GM21737 (cell line): Measurements from ENCODE around the gene WDR86.

Experiments
- ATAC-seq: cut with Tn5 transposase; IDR thresholded peaks from one replicate; pipeline ENCODE4 v1.9.1; 2021; ENCODE audit warnings: mild to moderate bottlenecking, moderate library complexity; ENCODE audit not compliant: unreplicated experiment

WDR86 gene

DNA sequence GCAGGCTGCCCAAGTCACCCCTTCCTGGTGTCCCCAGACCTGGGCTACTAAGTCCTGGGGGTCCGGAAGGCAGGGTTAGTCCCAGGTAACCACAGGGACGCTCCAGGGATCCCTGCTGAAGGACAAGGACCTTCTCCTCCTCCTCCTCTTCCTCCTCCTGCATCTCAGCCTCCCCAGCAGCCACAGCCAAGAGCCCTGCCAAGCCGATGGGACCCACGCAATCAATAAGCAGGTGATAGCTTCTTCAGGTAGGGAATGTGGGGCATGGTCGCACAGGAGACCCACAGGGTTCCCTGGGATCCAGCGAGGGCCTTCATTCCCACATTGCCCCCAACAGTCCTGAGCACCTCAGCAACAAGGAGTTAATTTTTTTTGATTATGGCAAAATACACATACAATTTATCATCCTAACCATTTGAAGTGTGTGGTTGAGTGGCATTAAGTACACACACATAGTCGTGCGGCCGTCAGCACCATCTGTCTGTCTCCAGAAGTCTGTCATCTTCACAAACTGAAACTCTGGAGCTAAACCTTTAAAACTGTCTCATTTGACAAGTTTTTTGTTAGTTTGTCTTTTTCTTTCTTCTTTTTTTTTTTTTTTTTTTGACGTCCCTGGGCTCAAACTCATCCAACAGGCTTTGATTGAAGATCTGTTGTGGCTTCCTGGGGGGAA lies 18.0 kb upstream of the WDR86 start:
- no peak for ATAC-seq

DNA sequence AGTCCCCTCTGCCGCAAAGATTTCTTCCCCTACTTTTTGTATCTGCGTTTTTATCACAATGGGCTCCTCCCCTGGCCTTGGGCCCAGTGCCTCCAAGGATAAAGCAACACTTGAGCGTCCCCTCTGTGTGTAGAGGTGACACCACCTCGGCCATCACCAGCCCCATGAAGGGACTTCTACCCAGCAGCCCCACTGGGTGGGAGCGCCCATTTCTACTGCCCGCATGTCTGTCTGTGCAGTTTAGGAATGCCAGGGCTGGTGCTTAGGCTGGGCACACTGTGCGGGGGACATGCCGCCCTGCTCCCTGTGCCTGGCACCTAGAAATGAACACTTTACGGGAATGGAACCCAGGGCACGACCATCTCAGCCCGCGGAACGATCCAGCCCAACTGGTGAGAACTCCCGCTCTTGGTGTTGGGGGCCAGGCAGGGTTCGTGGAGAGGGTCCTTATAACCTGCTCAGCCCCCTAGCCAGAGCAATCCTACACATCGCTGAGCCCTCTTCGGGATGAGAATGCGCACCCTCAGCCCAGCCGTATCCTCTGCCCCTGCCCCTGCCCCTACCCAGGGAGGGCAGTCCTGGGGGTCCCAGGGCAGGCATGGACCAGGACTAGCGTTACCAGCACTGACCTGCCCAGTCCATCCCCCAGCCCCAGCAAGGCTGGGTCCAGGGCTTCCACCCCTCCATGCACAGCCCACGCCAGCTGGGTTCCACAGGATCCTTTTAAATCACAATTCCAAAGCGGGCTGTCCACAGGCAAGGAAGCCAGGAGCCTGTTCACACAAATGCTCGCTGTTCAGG lies 17.3 kb upstream of the WDR86 start:
- no peak for ATAC-seq

DNA sequence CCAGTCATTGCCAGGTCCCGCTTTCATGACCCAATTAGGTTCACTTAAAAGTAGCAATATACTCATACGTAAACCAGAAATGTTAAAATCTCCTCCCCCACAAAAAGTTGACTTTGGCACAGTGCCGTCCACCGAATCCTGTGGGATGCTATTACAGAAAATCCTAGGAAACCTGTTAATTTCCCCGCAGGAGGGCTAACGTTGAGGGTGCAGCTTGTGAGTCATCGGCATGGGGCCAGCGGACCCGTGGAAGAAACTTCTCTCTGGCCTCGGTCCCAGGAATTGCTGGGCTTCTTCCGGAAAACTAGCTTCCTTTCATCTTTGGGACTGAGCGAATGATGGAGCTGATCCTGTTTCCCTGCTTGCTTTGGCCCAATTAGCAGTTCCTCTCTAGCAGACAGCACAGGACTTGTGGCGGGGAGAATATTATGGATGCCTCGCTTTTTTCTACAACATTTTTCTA lies 16.6 kb upstream of the WDR86 start:
- no peak for ATAC-seq

- ATAC-seq = no peak
These were observed 16.0 kb upstream of the WDR86 start for GRCh38 chr7:151425670-151426440.

- ATAC-seq = no peak
These were observed 15.0 kb upstream of the WDR86 start for GRCh38 chr7:151424799-151425198.

- ATAC-seq = no peak
These were observed 14.1 kb upstream of the WDR86 start for GRCh38 chr7:151423936-151424335.

- no peak for ATAC-seq
These were observed 13.4 kb upstream of the WDR86 start for GRCh38 chr7:151423226-151423625.

- ATAC-seq = no peak
These were observed 12.4 kb upstream of the WDR86 start for GRCh38 chr7:151422212-151422611.

GRCh38 chr7:151420144-151420543 lies 10.3 kb upstream of the WDR86 start:
- ATAC-seq = no peak

- ATAC-seq = no peak
These were observed 7.1 kb upstream of the WDR86 start for GRCh38 chr7:151416941-151417315.

GRCh38 chr7:151416112-151416940 lies 6.5 kb upstream of the WDR86 start:
- ATAC-seq = no peak

- no peak for ATAC-seq
These were observed 5.7 kb upstream of the WDR86 start for GRCh38 chr7:151415375-151416105.

GRCh38 chr7:151413241-151413640 lies 3.4 kb upstream of the WDR86 start:
- no peak for ATAC-seq

- ATAC-seq = no peak
These were observed 2.5 kb upstream of the WDR86 start for GRCh38 chr7:151412318-151412717.

- ATAC-seq = no peak
These were observed 1.7 kb upstream of the WDR86 start for GRCh38 chr7:151411551-151411950.

GRCh38 chr7:151410405-151411390 lies 860 bp upstream of the WDR86 start:
- no peak for ATAC-seq

DNA sequence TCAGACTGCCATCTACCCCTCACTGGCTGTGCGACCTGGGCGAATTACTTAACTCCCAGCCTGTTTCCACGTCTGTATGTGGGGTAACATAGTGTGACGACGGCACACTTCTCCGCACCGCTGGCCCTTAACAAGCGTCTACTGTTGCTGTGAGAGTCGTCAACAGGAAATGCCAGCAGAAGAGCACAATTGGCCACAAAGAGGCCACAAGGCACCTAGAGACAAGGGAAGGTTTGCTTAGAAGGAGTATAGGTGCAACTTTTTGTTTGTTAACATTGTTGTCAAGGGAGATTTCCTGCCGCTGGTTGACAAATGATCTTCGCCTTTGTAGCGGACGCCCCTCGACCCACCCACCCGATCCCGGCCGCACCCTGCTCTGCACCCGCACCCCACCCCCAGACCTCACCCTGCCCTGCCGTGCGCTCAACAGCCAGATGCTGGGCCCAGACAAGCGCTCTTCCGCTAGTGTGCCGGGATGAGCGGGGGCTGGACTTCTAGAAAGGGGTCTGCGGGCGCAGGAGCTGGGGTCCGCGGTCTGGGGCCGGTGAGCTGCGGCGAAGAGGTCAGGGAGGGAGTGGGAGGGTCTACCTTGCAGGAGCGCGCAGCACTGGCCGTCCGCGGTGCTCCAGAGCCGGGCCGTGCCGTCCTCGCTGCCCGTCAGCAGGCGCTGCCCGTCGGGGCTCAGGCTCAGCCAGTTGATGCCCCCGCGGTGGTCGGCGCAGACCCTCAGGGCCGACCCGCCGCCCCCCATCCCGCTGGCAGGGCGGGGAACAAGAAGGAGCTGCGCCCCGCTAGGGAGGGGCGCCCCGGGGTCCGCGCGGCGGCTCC lies 785 bp downstream of the WDR86 start:
- peak; percentile 78 for ATAC-seq

GRCh38 chr7:151408498-151408838 lies 1.4 kb downstream of the WDR86 start:
- no peak for ATAC-seq
